HG03460 (cell line): Measurements from ENCODE around the gene HBEGF.

Experiments
- ATAC-seq: cut with Tn5 transposase; IDR thresholded peaks from one replicate; pipeline ENCODE4 v1.9.1; 2021; ENCODE audit not compliant: unreplicated experiment

Gene HBEGF

GRCh38 chr5:140338336-140338735, 8.1 kb downstream of the HBEGF start:
- ATAC-seq, result no peak

GRCh38 chr5:140337880-140338279, 8.5 kb downstream of the HBEGF start:
- no peak for ATAC-seq

- ATAC-seq, result no peak
Observed at GRCh38 chr5:140336388-140336787, 10.0 kb downstream of the HBEGF start.

GRCh38 chr5:140331638-140332037, 14.8 kb downstream of the HBEGF start:
- no peak for ATAC-seq

GRCh38 chr5:140329739-140330481, 16.5 kb downstream of the HBEGF start:
- ATAC-seq, result no peak

GRCh38 chr5:140328036-140328764, 18.2 kb downstream of the HBEGF start:
- ATAC-seq, result no peak

GRCh38 chr5:140327589-140327988, 18.8 kb downstream of the HBEGF start:
- ATAC-seq, result no peak

GRCh38 chr5:140325486-140325885, 20.9 kb downstream of the HBEGF start:
- no peak for ATAC-seq

- no peak for ATAC-seq
Observed at GRCh38 chr5:140324617-140325241, 21.7 kb downstream of the HBEGF start.

GRCh38 chr5:140324041-140324600, 22.3 kb downstream of the HBEGF start:
- no peak for ATAC-seq

GRCh38 chr5:140322751-140323731, 23.4 kb downstream of the HBEGF start:
- no peak for ATAC-seq

GRCh38 chr5:140321796-140322195, 24.6 kb downstream of the HBEGF start:
- ATAC-seq, result no peak

GRCh38 chr5:140319833-140320232, 26.6 kb downstream of the HBEGF start:
- no peak for ATAC-seq

- ATAC-seq, result no peak
Observed at GRCh38 chr5:140318792-140319191, 27.6 kb downstream of the HBEGF start.

GRCh38 chr5:140317859-140318258, 28.5 kb downstream of the HBEGF start:
- ATAC-seq, result no peak

GRCh38 chr5:140312791-140313189, 33.6 kb downstream of the HBEGF start:
- ATAC-seq, result no peak

GRCh38 chr5:140312067-140312790, 34.2 kb downstream of the HBEGF start:
- ATAC-seq, result no peak

GRCh38 chr5:140311011-140311467, 35.4 kb downstream of the HBEGF start:
- no peak for ATAC-seq

- no peak for ATAC-seq
Observed at GRCh38 chr5:140310434-140310833, 36.0 kb downstream of the HBEGF start.
